GM13977 (cell line): ENCODE data around the gene DPF3.

Experiments used
- DNase-seq: peaks from one replicate; pipeline ENCODE4 v3.0.0; 2012; ENCODE audit warnings: low spot score
- CTCF ChIP-seq: IDR thresholded peaks from 2 replicates; pipeline ENCODE4 v1.5.1; 2012; ENCODE audit warnings: mild to moderate bottlenecking, control low read depth; ENCODE audit not compliant: insufficient read depth; ENCODE audit errors: extremely low read depth, missing control alignments
- in situ Hi-C: fragments of 300-500 bp; cut with MboI; formaldehyde crosslinking; loops from one replicate; pipeline ENCODE4 v1.12.0; 2022; ENCODE audit warnings: low sequenced_read_pairs, low pct_unique_long_range_greater_than_20kb, mixed read lengths, inconsistent platforms; ENCODE audit not compliant: unreplicated experiment

The DPF3 gene

GRCh38 chr14:72604133-72604532 lies 289.8 kb downstream of the DPF3 start:
- no peak for DNase-seq
- no peak for TF ChIP-seq CTCF
- in situ Hi-C loops = no loop called here

- in situ Hi-C loops = no loop called here
- TF ChIP-seq CTCF = no peak
- DNase-seq = no peak
Measured at GRCh38 chr14:72603639-72604038, 290.3 kb downstream of the DPF3 start.

DNA sequence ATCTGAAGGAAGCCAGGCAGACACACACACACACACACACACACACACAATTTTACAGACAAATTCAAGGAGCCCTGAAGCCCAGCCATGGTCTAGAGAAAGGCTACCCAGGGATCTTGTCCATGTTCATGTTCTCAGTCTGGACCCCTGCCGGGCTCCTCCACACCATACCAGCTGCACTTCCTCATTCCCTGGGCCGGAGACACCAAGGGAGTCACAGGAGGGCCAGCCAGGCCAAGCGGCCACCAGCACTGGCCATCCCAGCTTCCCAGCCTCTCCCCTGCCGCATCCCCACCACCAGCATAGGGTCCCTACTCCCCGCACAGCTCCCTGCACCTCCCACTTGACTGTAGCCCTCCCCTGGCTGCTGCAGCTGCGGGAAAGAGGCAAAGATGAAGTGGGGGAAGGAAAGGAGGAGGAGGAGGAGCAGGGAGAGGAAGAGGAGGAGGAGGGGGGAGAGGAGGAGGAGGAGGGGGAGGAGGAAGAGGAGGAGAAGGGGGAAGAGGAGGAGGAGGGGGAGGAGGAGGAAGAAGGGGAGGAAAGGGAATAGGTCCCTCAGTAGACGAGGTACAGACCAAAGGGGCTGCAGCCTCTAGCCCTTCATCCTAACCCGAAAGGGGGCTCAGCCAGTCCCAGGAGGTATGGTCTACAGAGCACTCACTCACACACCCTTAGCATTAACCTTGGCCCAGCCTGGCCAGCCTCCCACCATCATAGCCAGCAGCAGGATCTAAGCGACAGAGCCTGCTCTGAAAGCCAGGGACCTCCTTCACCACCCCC lies 293.2 kb downstream of the DPF3 start:
- in situ Hi-C loops = no loop called here
- DNase-seq = no peak
- TF ChIP-seq CTCF = no peak

DNA sequence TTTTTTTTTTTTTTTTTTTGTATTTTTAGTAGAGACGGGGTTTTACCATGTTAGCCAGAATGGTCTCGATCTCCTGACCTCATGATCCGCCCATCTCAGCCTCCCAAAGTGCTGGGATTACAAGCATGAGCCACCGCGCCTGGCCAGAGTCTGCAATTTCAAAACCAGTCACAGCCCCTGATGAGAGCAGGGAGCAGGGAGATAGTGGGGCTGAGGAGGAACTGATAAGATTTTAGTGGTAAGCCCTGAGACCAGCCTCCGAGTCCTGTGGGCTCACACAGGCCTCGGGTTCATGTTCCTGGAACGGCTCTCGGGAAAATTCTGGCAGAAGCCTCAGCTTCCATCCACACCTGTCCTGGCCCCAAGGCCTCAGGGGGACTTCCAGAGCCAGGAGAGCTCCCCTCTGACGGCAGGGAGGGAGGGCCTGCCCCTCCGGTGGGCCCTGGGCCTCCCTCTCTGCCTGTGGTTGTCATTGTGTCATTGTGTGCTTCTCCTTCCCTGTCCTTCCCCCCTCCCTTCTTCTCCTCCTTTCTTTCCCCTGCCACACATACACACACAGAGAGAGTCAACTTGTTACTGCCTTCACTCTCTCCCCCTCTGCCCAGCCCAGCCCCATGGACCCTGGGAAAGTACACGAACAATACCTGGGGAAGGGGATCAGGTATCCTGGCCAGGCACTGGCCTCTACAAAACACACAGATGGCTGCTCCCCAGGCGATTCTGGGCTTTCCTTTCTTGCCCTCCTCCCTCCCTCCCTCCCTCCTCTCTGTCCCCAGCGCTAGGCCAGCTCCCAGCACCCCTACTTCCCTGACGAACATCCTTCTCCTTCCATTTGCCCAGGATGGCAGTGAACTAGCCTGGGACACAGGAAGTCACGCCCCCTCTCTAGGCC lies 294.1 kb downstream of the DPF3 start:
- in situ Hi-C loops = no loop called here
- DNase-seq = no peak
- no peak for TF ChIP-seq CTCF

GRCh38 chr14:72598306-72598705 lies 295.6 kb downstream of the DPF3 start:
- no peak for DNase-seq
- in situ Hi-C loops = no loop called here
- no peak for TF ChIP-seq CTCF

DNA sequence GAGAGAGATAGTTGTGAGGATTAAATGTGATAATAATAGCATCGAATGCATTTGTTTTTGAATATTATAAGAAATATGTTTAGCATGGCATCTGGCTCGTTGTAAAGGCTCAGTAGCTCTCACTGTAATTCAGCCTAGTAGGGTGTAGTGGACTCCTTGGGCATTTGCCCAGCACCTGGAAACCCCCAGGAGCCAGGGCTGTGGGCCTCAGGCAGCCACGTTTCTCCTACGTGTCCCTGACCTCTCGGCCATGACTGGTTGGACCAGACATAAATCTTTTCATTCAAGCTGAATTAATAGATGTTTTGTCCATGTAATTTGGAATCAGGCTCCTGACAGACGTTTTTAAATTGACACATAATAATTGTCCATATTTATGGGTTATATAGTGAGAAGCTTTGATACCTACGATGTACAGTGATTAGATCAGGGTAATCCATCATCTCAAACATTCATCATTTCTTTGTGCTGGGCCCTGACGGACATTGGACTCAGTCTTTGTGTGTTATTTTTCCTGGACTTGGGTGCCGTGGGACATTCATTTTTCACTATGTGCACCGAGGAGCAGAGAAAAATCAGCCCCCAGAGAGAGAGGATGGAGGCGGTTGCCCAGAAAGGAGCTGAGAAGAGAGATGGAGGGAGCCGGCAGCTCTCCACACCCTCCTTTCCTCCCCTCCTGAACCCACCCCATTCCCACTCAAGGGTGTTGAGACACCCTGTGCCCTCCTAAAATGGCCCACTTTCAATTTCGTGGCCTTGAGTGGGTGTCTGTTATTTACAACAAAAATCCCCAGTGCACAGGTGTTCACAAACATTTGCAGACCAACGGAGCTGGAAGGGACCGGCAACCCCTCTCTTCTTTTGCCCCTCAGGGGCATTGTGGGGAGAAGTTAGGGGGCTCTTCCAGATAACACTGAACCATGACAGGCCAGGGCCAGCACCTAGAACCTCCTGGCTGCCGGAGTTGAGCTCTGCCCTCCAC lies 296.4 kb downstream of the DPF3 start:
- in situ Hi-C loops = no loop called here
- DNase-seq = no peak
- no peak for TF ChIP-seq CTCF
